ENCODE measurements around the gene KRTAP23-1.

KRTAP23-1 gene

GRCh38 chr21:30305136-30305535 lies 43.3 kb downstream of the KRTAP23-1 start:
- DNase-seq, result no peak
